ENCODE results near the gene CDK11B.

The CDK11B gene

GRCh38 chr1:1615256-1616044 is 43.4 kb downstream of the CDK11B start, which contains the start of gene MIB2:
Gene MIB2, plus strand, starts transcription at chr1:1615500. Its CDS starts 7,953 bp downstream, at chr1:1623453.
- DNase-seq (ENCODE audit: low spot score) = peak; percentile 99

- no peak for DNase-seq (ENCODE audit: low spot score)
Observed at GRCh38 chr1:1614954-1615255, 43.9 kb downstream of the CDK11B start.

GRCh38 chr1:1614204-1614953 is 44.4 kb downstream of the CDK11B start:
- DNase-seq (ENCODE audit: low spot score) = peak; percentile 68

GRCh38 chr1:1613509-1614082 is 45.2 kb downstream of the CDK11B start:
- no peak for DNase-seq (ENCODE audit: low spot score)

- no peak for DNase-seq (ENCODE audit: low spot score)
Observed at GRCh38 chr1:1612104-1612400, 46.8 kb downstream of the CDK11B start.

- no peak for DNase-seq (ENCODE audit: low spot score)
Observed at GRCh38 chr1:1610796-1611195, 48.0 kb downstream of the CDK11B start.

GRCh38 chr1:1609822-1610485 is 48.9 kb downstream of the CDK11B start:
- DNase-seq (ENCODE audit: low spot score) = no peak

GRCh38 chr1:1606232-1606631 is 52.6 kb downstream of the CDK11B start:
- DNase-seq (ENCODE audit: low spot score) = no peak

GRCh38 chr1:1605724-1606123 is 53.1 kb downstream of the CDK11B start:
- no peak for DNase-seq (ENCODE audit: low spot score)

GRCh38 chr1:1605034-1605591 is 53.7 kb downstream of the CDK11B start:
- no peak for DNase-seq (ENCODE audit: low spot score)

- DNase-seq (ENCODE audit: low spot score) = no peak
Observed at GRCh38 chr1:1604374-1605033, 54.3 kb downstream of the CDK11B start.

- DNase-seq (ENCODE audit: low spot score) = no peak
Observed at GRCh38 chr1:1603671-1604373, 55.0 kb downstream of the CDK11B start.

GRCh38 chr1:1602968-1603506 is 55.8 kb downstream of the CDK11B start:
- DNase-seq (ENCODE audit: low spot score) = no peak

GRCh38 chr1:1602304-1602967 is 56.4 kb downstream of the CDK11B start:
- no peak for DNase-seq (ENCODE audit: low spot score)

GRCh38 chr1:1601564-1602303 is 57.1 kb downstream of the CDK11B start:
- DNase-seq (ENCODE audit: low spot score) = no peak

GRCh38 chr1:1600861-1601563 is 57.8 kb downstream of the CDK11B start:
- DNase-seq (ENCODE audit: low spot score) = no peak

- peak; percentile 69 for DNase-seq (ENCODE audit: low spot score)
Observed at GRCh38 chr1:1599935-1600860, 58.6 kb downstream of the CDK11B start, which contains the start of gene FNDC10. Gene FNDC10, minus strand, starts transcription at chr1:1600135. Its CDS starts 120 bp downstream, at chr1:1600015.
